ENCODE results near the gene SYNGR1. TPM values are rescaled to one million over a fixed set of nuclear protein-coding genes. Genes with fewer than 3 reads are reported as not detected.

The SYNGR1 gene
- total RNA-seq, 1 donor from 2014 or later: 49.5 TPM

DNA sequence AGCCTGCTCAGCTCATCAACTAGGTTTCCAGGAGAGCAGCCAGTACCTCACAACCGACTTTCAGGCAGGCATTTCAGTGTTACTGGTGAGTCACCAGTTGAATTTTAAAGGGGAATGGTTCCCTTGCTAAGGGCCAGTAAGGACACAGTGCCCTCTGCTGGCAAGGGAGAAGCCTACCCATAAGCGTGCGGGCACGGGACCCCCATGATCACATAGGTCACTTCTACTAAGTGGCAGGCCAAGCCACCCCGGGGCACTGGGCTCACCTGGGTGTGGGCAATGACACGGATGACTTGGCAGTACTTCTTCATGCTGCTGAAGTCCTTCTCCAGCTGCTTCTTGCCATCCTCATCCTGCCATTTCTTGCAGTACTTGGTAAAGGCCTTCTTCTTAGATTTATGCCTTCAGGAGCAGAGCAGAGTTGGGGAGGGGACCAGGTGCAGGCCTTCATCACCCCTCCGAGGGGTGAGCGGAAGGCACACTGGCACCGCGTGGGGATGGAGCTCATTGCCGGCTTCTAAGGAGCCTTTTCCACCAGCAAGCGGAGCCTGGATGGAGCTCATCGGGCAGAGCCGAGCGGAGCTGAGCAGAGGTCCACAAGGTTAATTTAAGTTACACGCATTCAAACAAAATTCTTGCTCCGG, 33.2 kb upstream of the SYNGR1 start:
- Mint-ChIP-seq H3K27ac (ENCODE audit: unreplicated experiment) (no peak overlapping the region), H3K36me3 (ENCODE audit: unreplicated experiment) (no peaks in the 10 kb centered on the region), H3K9me3 (ENCODE audit: unreplicated experiment) (peaks cover 18% of the 10 kb centered on the region), H3K27me3 (ENCODE audit: unreplicated experiment) (peaks cover 6% of the 10 kb centered on the region), H3K4me3 (ENCODE audit: unreplicated experiment) (peak overlapping the region; percentile 20), H3K4me1 (ENCODE audit: low read depth, unreplicated experiment) (peaks cover 17% of the 10 kb centered on the region)
- TF ChIP-seq, protein P1, sequence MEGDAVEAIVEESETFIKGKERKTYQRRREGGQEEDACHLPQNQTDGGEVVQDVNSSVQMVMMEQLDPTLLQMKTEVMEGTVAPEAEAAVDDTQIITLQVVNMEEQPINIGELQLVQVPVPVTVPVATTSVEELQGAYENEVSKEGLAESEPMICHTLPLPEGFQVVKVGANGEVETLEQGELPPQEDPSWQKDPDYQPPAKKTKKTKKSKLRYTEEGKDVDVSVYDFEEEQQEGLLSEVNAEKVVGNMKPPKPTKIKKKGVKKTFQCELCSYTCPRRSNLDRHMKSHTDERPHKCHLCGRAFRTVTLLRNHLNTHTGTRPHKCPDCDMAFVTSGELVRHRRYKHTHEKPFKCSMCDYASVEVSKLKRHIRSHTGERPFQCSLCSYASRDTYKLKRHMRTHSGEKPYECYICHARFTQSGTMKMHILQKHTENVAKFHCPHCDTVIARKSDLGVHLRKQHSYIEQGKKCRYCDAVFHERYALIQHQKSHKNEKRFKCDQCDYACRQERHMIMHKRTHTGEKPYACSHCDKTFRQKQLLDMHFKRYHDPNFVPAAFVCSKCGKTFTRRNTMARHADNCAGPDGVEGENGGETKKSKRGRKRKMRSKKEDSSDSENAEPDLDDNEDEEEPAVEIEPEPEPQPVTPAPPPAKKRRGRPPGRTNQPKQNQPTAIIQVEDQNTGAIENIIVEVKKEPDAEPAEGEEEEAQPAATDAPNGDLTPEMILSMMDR (IDR thresholded peaks at IDR 0.05; ENCODE audit: partially characterized antibody, unreplicated experiment): peak; percentile 79
- peak; percentile 78 for DNase-seq

- no peaks in the 10 kb centered on the region for H3K36me3 Mint-ChIP-seq (ENCODE audit: unreplicated experiment)
- peaks cover 17% of the 10 kb centered on the region for H3K4me1 Mint-ChIP-seq (ENCODE audit: low read depth, unreplicated experiment)
- DNase-seq: no peak
- H3K27ac Mint-ChIP-seq (ENCODE audit: unreplicated experiment): no peak overlapping the region
- peaks cover 18% of the 10 kb centered on the region for H3K9me3 Mint-ChIP-seq (ENCODE audit: unreplicated experiment)
- peaks cover 6% of the 10 kb centered on the region for H3K27me3 Mint-ChIP-seq (ENCODE audit: unreplicated experiment)
- H3K4me3 Mint-ChIP-seq (ENCODE audit: unreplicated experiment): peak overlapping the region; percentile 99
- TF ChIP-seq, protein P1 (IDR thresholded peaks at IDR 0.05; ENCODE audit: partially characterized antibody, unreplicated experiment): no peak
Measured at GRCh38 chr22:39317084-39317774, 32.6 kb upstream of the SYNGR1 start.

DNA sequence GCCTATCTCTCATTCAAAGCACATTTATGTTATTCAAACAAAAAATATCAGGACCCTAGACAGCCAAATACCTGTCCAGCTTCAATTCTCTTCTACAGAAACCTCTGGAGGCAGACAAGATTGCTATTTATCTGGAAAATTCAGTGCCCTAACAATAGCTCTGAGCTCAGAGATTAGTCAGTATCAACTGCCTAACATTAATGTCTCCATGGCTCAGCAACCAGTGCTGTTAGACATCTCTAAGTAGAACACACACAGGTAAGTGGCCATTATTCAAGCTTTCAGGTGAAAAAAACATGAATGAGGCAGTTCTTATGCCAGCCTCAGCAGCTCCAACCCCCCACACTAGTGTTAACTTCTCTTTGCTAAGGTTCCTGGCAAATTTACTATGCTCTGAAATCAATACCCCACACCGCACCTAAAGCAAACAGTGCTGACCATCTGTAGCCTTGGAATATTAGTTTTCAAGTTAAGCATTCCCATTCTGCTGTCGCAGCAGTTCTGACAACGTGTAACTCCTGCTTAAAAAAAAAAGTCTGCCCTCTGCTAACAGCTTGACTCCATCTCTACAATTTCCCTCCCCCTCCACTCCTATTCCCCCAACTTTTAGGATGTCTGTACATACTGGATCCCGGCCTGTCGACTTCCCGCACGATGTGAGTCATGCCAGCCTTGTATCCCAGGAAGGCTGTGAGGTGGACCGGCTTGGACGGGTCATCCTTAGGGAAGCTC, 31.9 kb upstream of the SYNGR1 start:
- Mint-ChIP-seq H3K27ac (ENCODE audit: unreplicated experiment) (peak overlapping the region; percentile 100), H3K9me3 (ENCODE audit: unreplicated experiment) (peaks cover 18% of the 10 kb centered on the region), H3K36me3 (ENCODE audit: unreplicated experiment) (no peaks in the 10 kb centered on the region), H3K27me3 (ENCODE audit: unreplicated experiment) (peaks cover 6% of the 10 kb centered on the region), H3K4me1 (ENCODE audit: low read depth, unreplicated experiment) (peaks cover 17% of the 10 kb centered on the region), H3K4me3 (ENCODE audit: unreplicated experiment) (peak overlapping the region; percentile 99)
- TF ChIP-seq, protein P1 (IDR thresholded peaks at IDR 0.05; ENCODE audit: partially characterized antibody, unreplicated experiment): no peak
- DNase-seq: no peak

DNA sequence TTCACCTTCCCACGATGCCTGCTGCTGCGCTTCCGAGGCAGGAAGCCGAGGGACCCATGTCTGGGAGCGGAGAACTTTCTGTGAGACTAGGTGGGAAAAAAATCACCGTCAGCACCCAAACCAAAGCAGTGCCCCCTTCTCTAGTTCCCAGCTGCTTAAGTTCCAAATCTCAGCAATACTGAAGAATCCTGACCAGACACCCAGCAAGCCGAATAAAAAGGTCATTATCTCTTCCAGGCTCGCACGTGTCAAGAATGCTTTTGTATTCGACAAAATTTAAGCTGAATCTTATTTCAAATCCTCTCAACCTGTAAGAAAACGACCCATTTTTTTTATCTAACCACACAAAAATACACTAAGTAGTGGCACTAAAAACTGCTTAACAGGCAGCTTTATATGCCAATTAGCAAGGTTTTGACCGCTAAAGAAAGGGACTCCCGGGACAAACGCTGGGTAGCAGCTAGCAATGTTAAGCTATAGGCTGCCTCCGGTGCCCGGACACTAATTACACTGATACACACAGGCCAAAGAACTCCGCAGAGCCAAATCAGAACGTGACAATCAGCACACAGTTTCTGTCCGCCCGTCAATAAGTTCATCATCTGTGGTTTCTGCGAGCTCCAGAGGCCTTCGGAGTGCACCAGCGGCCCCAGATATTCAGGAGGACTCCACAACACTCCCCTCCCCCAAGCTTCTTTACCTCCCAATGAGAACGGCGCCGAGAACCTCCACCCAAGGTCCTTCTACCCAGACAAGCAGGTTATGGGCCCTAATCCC, 31.1 kb upstream of the SYNGR1 start:
- H3K9me3 Mint-ChIP-seq (ENCODE audit: unreplicated experiment): peaks cover 18% of the 10 kb centered on the region
- peak overlapping the region; percentile 100 for H3K27ac Mint-ChIP-seq (ENCODE audit: unreplicated experiment)
- DNase-seq: no peak
- H3K4me1 Mint-ChIP-seq (ENCODE audit: low read depth, unreplicated experiment): peaks cover 15% of the 10 kb centered on the region
- peaks cover 6% of the 10 kb centered on the region for H3K27me3 Mint-ChIP-seq (ENCODE audit: unreplicated experiment)
- H3K4me3 Mint-ChIP-seq (ENCODE audit: unreplicated experiment): peak overlapping the region; percentile 99
- H3K36me3 Mint-ChIP-seq (ENCODE audit: unreplicated experiment): no peaks in the 10 kb centered on the region
- TF ChIP-seq, protein P1 (IDR thresholded peaks at IDR 0.05; ENCODE audit: partially characterized antibody, unreplicated experiment): no peak
